HG02623 (cell line): ENCODE measurements around the gene SPATA2L.

Source experiments
- ATAC-seq: cut with Tn5 transposase; IDR thresholded peaks from one replicate; pipeline ENCODE4 v1.9.1; 2021; ENCODE audit warnings: moderate library complexity; ENCODE audit not compliant: unreplicated experiment

The SPATA2L gene

GRCh38 chr16:89729293-89729692, 27.8 kb upstream of the SPATA2L start:
- ATAC-seq, result no peak

GRCh38 chr16:89727406-89728120, 26.1 kb upstream of the SPATA2L start:
- no peak for ATAC-seq

GRCh38 chr16:89723279-89724250, 22.1 kb upstream of the SPATA2L start:
- no peak for ATAC-seq

GRCh38 chr16:89722392-89723278, 21.1 kb upstream of the SPATA2L start:
- ATAC-seq, result peak; percentile 3

- ATAC-seq, result peak; percentile 27
Observed at GRCh38 chr16:89721546-89722391, 20.3 kb upstream of the SPATA2L start.

GRCh38 chr16:89720813-89721545, 19.5 kb upstream of the SPATA2L start, which contains the start of the genes VPS9D1 and ZNF276:
TSS of gene VPS9D1 (minus strand) at chr16:89720898. CDS start at chr16:89720861, 37 bp downstream.
TSS of gene ZNF276 (plus strand) at chr16:89721537. CDS start at chr16:89721641, 104 bp downstream.
- ATAC-seq, result peak; percentile 48

- ATAC-seq, result peak; percentile 18
Observed at GRCh38 chr16:89720551-89720812, 19.0 kb upstream of the SPATA2L start.

GRCh38 chr16:89717688-89718505, 16.4 kb upstream of the SPATA2L start:
- ATAC-seq, result no peak

- ATAC-seq, result no peak
Observed at GRCh38 chr16:89716916-89717687, 15.6 kb upstream of the SPATA2L start.

- no peak for ATAC-seq
Observed at GRCh38 chr16:89716493-89716892, 15.0 kb upstream of the SPATA2L start.

GRCh38 chr16:89712274-89712781, 10.8 kb upstream of the SPATA2L start:
- no peak for ATAC-seq

- no peak for ATAC-seq
Observed at GRCh38 chr16:89711601-89712273, 10.2 kb upstream of the SPATA2L start.

- no peak for ATAC-seq
Observed at GRCh38 chr16:89710709-89711564, 9.4 kb upstream of the SPATA2L start.

GRCh38 chr16:89709716-89710432, 8.4 kb upstream of the SPATA2L start:
- no peak for ATAC-seq

GRCh38 chr16:89709166-89709565, 7.7 kb upstream of the SPATA2L start:
- ATAC-seq, result no peak
